Cardiac septum (tissue), 1 donor: Measurements from ENCODE around the gene AP3M1. TPM values are rescaled to one million over a fixed set of nuclear protein-coding genes. Genes with fewer than 3 reads are reported as not detected.
A peak's percentile ranks its signal among the peaks of the same experiment; 100 is the strongest.
"Not testable (repeated sequence)": the region's sequence is repeated elsewhere in the genome, so short reads cannot be mapped to it uniquely, and the experiment has no call there.

Experiments used
- DNase-seq: peaks from one replicate; pipeline ENCODE4 v3.0.0-alpha.2; 2020; ENCODE audit warnings: low spot score
- intact Hi-C: fragments of 100-400 bp; cut with DNase I; formaldehyde crosslinking; loops from one replicate; pipeline ENCODE4 v1.14.0; 2022
- total RNA-seq: library from RNA; stranded (reverse); fragmentation: NEBNext Ultra II Directional; extraction: Animal tissue kit (Norgen Biotek cat#: 25700); gene quantifications from one replicate; pipeline ENCODE4 v1.2.1, GENCODE V29; 2021
- donor health status: DM: no; HTN: no; CAD: no.

Gene AP3M1
- total RNA-seq, 1 donor from 2014 or later: 30.8 TPM

GRCh38 chr10:74164716-74165529, 14.3 kb upstream of the AP3M1 start:
- intact Hi-C loops: loop anchor here (10.0 kb wide), 1 partner anchor 70 kb away; no protein-coding TSS in a partner anchor
- DNase-seq: no peak

- DNase-seq: no peak
- intact Hi-C loops: loop anchor here (10.0 kb wide), 1 partner anchor 71 kb away; no protein-coding TSS in a partner anchor
These were observed 12.9 kb upstream of the AP3M1 start for GRCh38 chr10:74163319-74164068.

- no peak for DNase-seq
- intact Hi-C loops: loop anchor here (10.0 kb wide), 1 partner anchor 75 kb away; no protein-coding TSS in a partner anchor
These were observed 9.4 kb upstream of the AP3M1 start for GRCh38 chr10:74160013-74160412.

- intact Hi-C loops: no loop called here
- DNase-seq: no peak
These were observed 6.3 kb upstream of the AP3M1 start for GRCh38 chr10:74156919-74157289.

- DNase-seq: no peak
- intact Hi-C loops: no loop called here
These were observed 3.0 kb upstream of the AP3M1 start for GRCh38 chr10:74153676-74154075.

- no peak for DNase-seq
- intact Hi-C loops: no loop called here
These were observed 2.5 kb upstream of the AP3M1 start for GRCh38 chr10:74153123-74153522.

GRCh38 chr10:74151879-74152722, 1.5 kb upstream of the AP3M1 start:
- intact Hi-C loops: loop anchor here (2.0 kb wide), 1 partner anchor 25 kb away; no protein-coding TSS in a partner anchor
- DNase-seq: no peak

- DNase-seq: peak; percentile 100
- intact Hi-C loops: loop anchor here (2.0 kb wide), 1 partner anchor 26 kb away; no protein-coding TSS in a partner anchor
These were observed 606 bp upstream of the AP3M1 start, which contains the start of gene ADK for GRCh38 chr10:74150990-74151878. Gene ADK, plus strand, starts transcription at chr10:74151221. Its CDS starts 58 bp downstream, at chr10:74151279.

- intact Hi-C loops, DNase-seq: not testable (repeated sequence)
These were observed 3.6 kb downstream of the AP3M1 start for GRCh38 chr10:74146980-74147379.

GRCh38 chr10:74145133-74145532, 5.5 kb downstream of the AP3M1 start:
- no peak for DNase-seq
- intact Hi-C loops: no loop called here

GRCh38 chr10:74140553-74140952, 10.1 kb downstream of the AP3M1 start:
- DNase-seq: no peak

GRCh38 chr10:74139981-74140380, 10.6 kb downstream of the AP3M1 start:
- no peak for DNase-seq
- intact Hi-C loops: no loop called here

More at GRCh38 chr10:74140553-74140952, 10.1 kb downstream of the AP3M1 start:
- intact Hi-C loops: no loop called here

GRCh38 chr10:74138596-74138995, 12.0 kb downstream of the AP3M1 start:
- DNase-seq, intact Hi-C loops: not testable (repeated sequence)

GRCh38 chr10:74137992-74138391, 12.6 kb downstream of the AP3M1 start:
- intact Hi-C loops: no loop called here
- no peak for DNase-seq

GRCh38 chr10:74135452-74135851, 15.2 kb downstream of the AP3M1 start:
- no peak for DNase-seq
- intact Hi-C loops: no loop called here

GRCh38 chr10:74133923-74134820, 16.5 kb downstream of the AP3M1 start:
- DNase-seq: no peak

GRCh38 chr10:74123081-74123480, 27.5 kb downstream of the AP3M1 start:
- intact Hi-C loops: no loop called here
- no peak for DNase-seq

More at GRCh38 chr10:74133923-74134820, 16.5 kb downstream of the AP3M1 start:
- intact Hi-C loops: no loop called here
